AG09309 (cell line): ENCODE measurements around the gene CLEC2B.

ENCODE experiments used
- DNase-seq: peaks from one replicate; pipeline ENCODE4 v3.0.0-alpha.2; 2010; ENCODE audit warnings: low read depth
- H3K4me3 ChIP-seq: 2 replicates; pipeline ENCODE4 v1.5.1; 2011; ENCODE audit warnings: mild to moderate bottlenecking, low read depth, low read length, moderate library complexity; ENCODE audit not compliant: control insufficient read depth
- TF ChIP-seq, protein P1 (sequence below): IDR thresholded peaks from 2 replicates; pipeline ENCODE4 v1.5.1; 2011; ENCODE audit warnings: mild to moderate bottlenecking, low read depth, low read length, inconsistent platforms; ENCODE audit not compliant: insufficient read depth, control insufficient read depth; ENCODE audit errors: missing control alignments

The CLEC2B gene

GRCh38 chr12:9811621-9812020, 57.5 kb downstream of the CLEC2B start:
- TF ChIP-seq, protein P1, sequence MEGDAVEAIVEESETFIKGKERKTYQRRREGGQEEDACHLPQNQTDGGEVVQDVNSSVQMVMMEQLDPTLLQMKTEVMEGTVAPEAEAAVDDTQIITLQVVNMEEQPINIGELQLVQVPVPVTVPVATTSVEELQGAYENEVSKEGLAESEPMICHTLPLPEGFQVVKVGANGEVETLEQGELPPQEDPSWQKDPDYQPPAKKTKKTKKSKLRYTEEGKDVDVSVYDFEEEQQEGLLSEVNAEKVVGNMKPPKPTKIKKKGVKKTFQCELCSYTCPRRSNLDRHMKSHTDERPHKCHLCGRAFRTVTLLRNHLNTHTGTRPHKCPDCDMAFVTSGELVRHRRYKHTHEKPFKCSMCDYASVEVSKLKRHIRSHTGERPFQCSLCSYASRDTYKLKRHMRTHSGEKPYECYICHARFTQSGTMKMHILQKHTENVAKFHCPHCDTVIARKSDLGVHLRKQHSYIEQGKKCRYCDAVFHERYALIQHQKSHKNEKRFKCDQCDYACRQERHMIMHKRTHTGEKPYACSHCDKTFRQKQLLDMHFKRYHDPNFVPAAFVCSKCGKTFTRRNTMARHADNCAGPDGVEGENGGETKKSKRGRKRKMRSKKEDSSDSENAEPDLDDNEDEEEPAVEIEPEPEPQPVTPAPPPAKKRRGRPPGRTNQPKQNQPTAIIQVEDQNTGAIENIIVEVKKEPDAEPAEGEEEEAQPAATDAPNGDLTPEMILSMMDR = no peak
- no peak overlapping the region for H3K4me3 ChIP-seq

GRCh38 chr12:9810671-9811070, 58.5 kb downstream of the CLEC2B start:
- TF ChIP-seq, protein P1 = no peak
- H3K4me3 ChIP-seq = no peak overlapping the region
- DNase-seq = no peak

More at GRCh38 chr12:9811621-9812020, 57.5 kb downstream of the CLEC2B start:
- DNase-seq = no peak

DNA sequence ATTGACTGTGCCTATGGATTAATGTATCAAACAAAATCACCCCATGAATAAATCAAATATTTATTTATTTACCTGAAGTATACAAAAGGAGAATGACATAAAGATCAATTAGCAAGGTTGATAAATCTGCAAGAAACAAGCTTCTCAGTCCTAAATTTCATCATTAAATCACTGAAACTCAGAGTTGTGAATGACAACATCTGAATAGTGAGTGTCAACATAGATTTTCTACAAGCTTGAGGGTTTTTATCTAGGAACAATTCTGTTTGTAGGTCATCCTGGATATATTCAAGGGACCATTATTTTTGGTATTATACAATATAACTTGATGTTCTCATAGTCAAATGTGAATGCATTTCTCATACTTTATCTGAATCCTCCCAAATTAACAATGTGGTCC, 59.3 kb downstream of the CLEC2B start:
- DNase-seq = no peak
- H3K4me3 ChIP-seq = no peak overlapping the region
- TF ChIP-seq, protein P1 = no peak

DNA sequence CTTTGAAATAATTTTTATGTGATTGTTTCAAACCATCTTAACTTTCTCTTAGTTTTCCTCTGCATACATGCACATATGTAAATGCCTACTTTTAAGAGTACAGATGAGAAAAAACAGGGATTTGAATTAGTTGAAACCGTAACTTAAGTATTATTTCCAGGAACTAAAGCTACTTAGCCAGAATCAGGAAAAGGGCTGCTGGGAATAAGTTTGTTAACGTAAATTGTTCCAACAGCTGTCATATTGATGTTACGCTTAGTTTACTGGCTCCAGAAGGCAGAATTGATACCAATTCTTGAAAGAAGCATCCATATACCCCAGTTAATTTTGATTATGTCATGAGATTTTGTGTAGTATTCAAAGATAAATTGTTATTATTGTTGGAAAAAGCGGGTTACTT, 59.8 kb downstream of the CLEC2B start:
- no peak overlapping the region for H3K4me3 ChIP-seq
- no peak for DNase-seq

DNA sequence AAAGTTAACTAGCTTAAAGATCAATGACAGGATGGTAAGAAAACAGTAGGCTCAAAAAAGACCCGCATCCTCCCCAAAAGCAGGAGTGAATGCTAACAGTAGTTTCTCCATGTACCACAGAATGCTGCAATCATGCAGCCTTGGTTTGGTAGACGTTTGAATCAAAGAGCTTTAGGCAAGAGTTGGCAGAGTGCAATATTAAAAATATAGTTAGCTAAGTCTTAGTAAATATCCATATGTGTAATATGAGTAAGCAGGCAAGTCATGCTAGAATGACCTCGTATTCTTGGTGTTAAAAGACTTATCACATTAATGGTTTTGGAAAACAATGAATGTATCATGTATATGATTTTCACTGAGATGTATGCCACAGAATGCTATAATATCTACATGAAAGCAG, 60.6 kb downstream of the CLEC2B start:
- TF ChIP-seq, protein P1 = no peak
- DNase-seq = no peak

More for the DNA sequence above, 59.8 kb downstream of the CLEC2B start:
- TF ChIP-seq, protein P1 = no peak

DNA sequence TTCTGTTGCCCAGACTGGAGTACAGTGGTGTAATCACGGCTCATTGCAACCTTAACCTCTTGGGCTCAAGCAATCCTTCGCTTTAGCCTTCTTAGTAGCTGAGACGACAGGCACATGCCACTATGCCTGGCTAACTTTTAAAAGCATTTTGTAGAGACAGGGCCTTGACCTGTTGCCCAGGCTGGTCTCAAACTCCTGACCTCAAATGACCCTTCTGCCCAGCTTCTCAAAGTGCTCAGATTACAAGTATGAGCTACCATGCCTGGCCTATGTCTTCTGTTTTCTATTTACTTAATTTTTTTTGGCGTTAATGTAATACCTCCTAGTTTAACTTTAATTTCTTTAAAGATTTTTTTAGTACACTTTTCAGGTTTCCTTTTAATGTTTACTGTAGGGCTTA, 62.4 kb downstream of the CLEC2B start:
- TF ChIP-seq, protein P1 = no peak
- no peak for DNase-seq

More for the DNA sequence above, 60.6 kb downstream of the CLEC2B start:
- no peak overlapping the region for H3K4me3 ChIP-seq

GRCh38 chr12:9805883-9806282, 63.3 kb downstream of the CLEC2B start:
- no peak for DNase-seq
- TF ChIP-seq, protein P1 = no peak
- no peak overlapping the region for H3K4me3 ChIP-seq

More for the DNA sequence above, 62.4 kb downstream of the CLEC2B start:
- H3K4me3 ChIP-seq = no peak overlapping the region
